ENCODE results near the gene PTPRU.

GRCh38 chr1:29195881-29196291, 40.4 kb upstream of the PTPRU start:
- TF ChIP-seq EZH2 (optimal IDR thresholded peaks at IDR 0.05; ENCODE audit: low read depth, low read length), result no peak
- no peak for TF ChIP-seq CTCF (IDR thresholded peaks at IDR 0.05; ENCODE audit: low read length)
- no peak for TF ChIP-seq EZH2phosphoT487 (IDR thresholded peaks at IDR 0.05; ENCODE audit: low read length)
